ENCODE measurements around the gene DRAXIN.

DNA sequence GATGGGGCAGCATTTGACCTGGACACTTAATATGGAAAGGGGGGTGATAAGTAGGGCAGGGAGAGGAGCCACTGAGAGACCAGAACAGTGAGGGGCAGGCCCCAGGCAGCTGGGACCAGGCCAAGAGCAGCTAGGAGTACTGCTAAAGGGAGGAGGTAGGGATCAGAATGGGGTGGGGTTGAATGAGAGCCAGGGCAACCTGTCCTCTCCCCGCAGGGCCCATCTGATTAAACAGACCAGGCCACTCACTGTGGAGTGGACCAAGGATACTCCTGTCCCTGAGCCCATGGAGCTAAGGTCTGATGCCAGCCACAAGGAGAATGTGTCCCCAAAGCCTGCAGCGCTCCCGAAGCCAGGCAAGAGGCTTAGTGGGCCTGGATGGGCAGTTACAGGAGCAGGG, 72.6 kb downstream of the DRAXIN start:
- TF ChIP-seq POLR2AphosphoS5 (IDR thresholded peaks at IDR 0.05; ENCODE audit: low read depth, low read length) (no peak), POLR2A (IDR thresholded peaks at IDR 0.05; ENCODE audit: low read depth, low read length) (no peak), POU2F2 (IDR thresholded peaks at IDR 0.05; ENCODE audit: low read depth, low read length) (no peak), SPI1 (IDR thresholded peaks at IDR 0.05; ENCODE audit: low read depth, low read length) (no peak)
